Kidney (tissue), 14 donors: ENCODE data around the gene SIAH2. TPM values are rescaled to one million over a fixed set of nuclear protein-coding genes. Genes with fewer than 3 reads are reported as not detected.
A peak's percentile ranks its signal among the peaks of the same experiment; 100 is the strongest.

Experiments used
- DNase-seq, 5 donors: peaks; one replicate each; pipeline ENCODE4 v3.0.0-alpha.2; 2013 to 2020
- FAIRE-seq: peaks from 2 replicates; lab custom pipeline; 2012; peaks lifted over from hg19 to GRCh38; lab: Jason Lieb, UNC
- H3K27ac ChIP-seq, 2 donors: one replicate each; pipeline ENCODE4 v1.7.0; 2013; ENCODE audit warnings: low read depth in 2 of 2, low read length in 2 of 2, inconsistent platforms in 1 of 2
- H3K27me3 ChIP-seq: one replicate; pipeline ENCODE4 v1.7.1; 2013; ENCODE audit warnings: low read length, inconsistent platforms; ENCODE audit not compliant: control insufficient read depth, insufficient read depth
- H3K36me3 ChIP-seq, 3 donors: one replicate each; pipeline versions ENCODE4 v1.7.0 to v1.7.1; 2013; ENCODE audit warnings: low read length in 3 of 3, control low read depth in 1 of 3, inconsistent platforms in 1 of 3; ENCODE audit not compliant: insufficient read depth in 3 of 3, control insufficient read depth in 2 of 3
- H3K4me1 ChIP-seq, 3 donors: one replicate each; pipeline versions ENCODE4 v1.7.0 to v1.7.1; 2013; ENCODE audit warnings: low read length in 3 of 3, inconsistent platforms in 1 of 3, low read depth in 1 of 3; ENCODE audit not compliant: control insufficient read depth in 2 of 3, insufficient read depth in 2 of 3
- H3K4me3 ChIP-seq, 3 donors: one replicate each; pipeline versions ENCODE4 v1.7.0 to v1.8.1; 2013; ENCODE audit warnings: low read length in 3 of 3, control low read depth in 1 of 3, inconsistent platforms in 1 of 3
- H3K9ac ChIP-seq, 3 donors: one replicate each; pipeline versions ENCODE4 v1.7.0 to v1.7.1; 2013; ENCODE audit warnings: low read length in 3 of 3, control low read depth in 1 of 3, inconsistent platforms in 1 of 3
- H3K9me3 ChIP-seq, 3 donors: one replicate each; pipeline versions ENCODE4 v1.7.0 to v1.7.1; 2013; ENCODE audit warnings: low read length in 3 of 3, control low read depth in 1 of 3, inconsistent platforms in 1 of 3; ENCODE audit not compliant: control insufficient read depth in 2 of 3, insufficient read depth in 1 of 3
- CTCF ChIP-seq: IDR thresholded peaks from 3 replicates; pipeline ENCODE4 v1.5.1; 2012; ENCODE audit warnings: mild to moderate bottlenecking, moderate library complexity, borderline replicate concordance; ENCODE audit not compliant: insufficient read depth; ENCODE audit errors: extremely low read depth
- intact Hi-C: fragments of 100-400 bp; cut with DNase I; formaldehyde crosslinking; loops from one replicate; pipeline ENCODE4 v1.11.1; 2022
- polyA plus RNA-seq: library from polyadenylated mRNA; stranded (reverse); fragments of 350-450 nt; fragmentation: Illumina TruSeq; extraction: RNeasy Lipid Tissue Mini Kit (QIAGEN cat#74804); gene quantifications from one replicate; pipeline ENCODE4 v1.2.3, GENCODE V29; 2014; ENCODE audit warnings: low read depth, low replicate concordance; ENCODE audit not compliant: insufficient read depth
- total RNA-seq: library from RNA; stranded (reverse); fragmentation: NEBNext Ultra II Directional; extraction: Animal tissue kit (Norgen Biotek cat#: 25700); gene quantifications from one replicate; pipeline ENCODE4 v1.2.1, GENCODE V29; 2021
- donor health status: control.
- donor health status: control.
- donor health status: control.
- donor health status: control.
- donor health status: control.
- donor health status: DM: yes; HTN: yes; CAD: no.
- donor health status: Normal renal cell carcinoma (clear cell type).

Gene SIAH2
- total and polyA plus RNA-seq, 2 donors from 2014 or later: 16.9 to 24.6 TPM

GRCh38 chr3:150787741-150788370 is 24.9 kb upstream of the SIAH2 start:
- no peaks in the 10 kb centered on the region for H3K9me3 ChIP-seq
- FAIRE-seq (no peak), DNase-seq (peak; percentile 80 to 92 (median 85))
- H3K27me3 ChIP-seq: peaks cover 2% of the 10 kb centered on the region
- no peaks in the 10 kb centered on the region for H3K36me3 ChIP-seq
- no peaks in the 10 kb centered on the region for H3K4me1 ChIP-seq
- no peak overlapping the region for H3K27ac ChIP-seq
- peak; percentile 90 for TF ChIP-seq CTCF
- H3K9ac ChIP-seq: no peak overlapping the region
- intact Hi-C loops: loop anchor here (10.0 kb wide), 1 partner anchor 357 kb away; no protein-coding TSS in a partner anchor
- no peak overlapping the region for H3K4me3 ChIP-seq

- Histone ChIP-seq H3K27me3 (peaks cover 2% of the 10 kb centered on the region), H3K9ac (no peak overlapping the region), H3K9me3 (no peaks in the 10 kb centered on the region), H3K36me3 (no peaks in the 10 kb centered on the region), H3K27ac (no peak overlapping the region), H3K4me3 (no peak overlapping the region), H3K4me1 (no peaks in the 10 kb centered on the region)
- DNase-seq (no peak), FAIRE-seq (no peak)
- TF ChIP-seq CTCF: no peak
- intact Hi-C loops: loop anchor here (10.0 kb wide), 1 partner anchor 358 kb away; no protein-coding TSS in a partner anchor
These were observed 23.8 kb upstream of the SIAH2 start for GRCh38 chr3:150786791-150787190.

GRCh38 chr3:150784747-150785125 is 21.8 kb upstream of the SIAH2 start:
- intact Hi-C loops: loop anchor here (10.0 kb wide), 1 partner anchor 360 kb away; no protein-coding TSS in a partner anchor
- Histone ChIP-seq H3K9ac (no peak overlapping the region), H3K36me3 (no peaks in the 10 kb centered on the region), H3K27me3 (peaks cover 2% of the 10 kb centered on the region), H3K4me3 (no peak overlapping the region), H3K4me1 (no peaks in the 10 kb centered on the region), H3K27ac (no peak overlapping the region), H3K9me3 (no peaks in the 10 kb centered on the region)
- FAIRE-seq (no peak), DNase-seq (no peak)
- no peak for TF ChIP-seq CTCF
